ENCODE results near the gene JDP2.

JDP2 gene

DNA sequence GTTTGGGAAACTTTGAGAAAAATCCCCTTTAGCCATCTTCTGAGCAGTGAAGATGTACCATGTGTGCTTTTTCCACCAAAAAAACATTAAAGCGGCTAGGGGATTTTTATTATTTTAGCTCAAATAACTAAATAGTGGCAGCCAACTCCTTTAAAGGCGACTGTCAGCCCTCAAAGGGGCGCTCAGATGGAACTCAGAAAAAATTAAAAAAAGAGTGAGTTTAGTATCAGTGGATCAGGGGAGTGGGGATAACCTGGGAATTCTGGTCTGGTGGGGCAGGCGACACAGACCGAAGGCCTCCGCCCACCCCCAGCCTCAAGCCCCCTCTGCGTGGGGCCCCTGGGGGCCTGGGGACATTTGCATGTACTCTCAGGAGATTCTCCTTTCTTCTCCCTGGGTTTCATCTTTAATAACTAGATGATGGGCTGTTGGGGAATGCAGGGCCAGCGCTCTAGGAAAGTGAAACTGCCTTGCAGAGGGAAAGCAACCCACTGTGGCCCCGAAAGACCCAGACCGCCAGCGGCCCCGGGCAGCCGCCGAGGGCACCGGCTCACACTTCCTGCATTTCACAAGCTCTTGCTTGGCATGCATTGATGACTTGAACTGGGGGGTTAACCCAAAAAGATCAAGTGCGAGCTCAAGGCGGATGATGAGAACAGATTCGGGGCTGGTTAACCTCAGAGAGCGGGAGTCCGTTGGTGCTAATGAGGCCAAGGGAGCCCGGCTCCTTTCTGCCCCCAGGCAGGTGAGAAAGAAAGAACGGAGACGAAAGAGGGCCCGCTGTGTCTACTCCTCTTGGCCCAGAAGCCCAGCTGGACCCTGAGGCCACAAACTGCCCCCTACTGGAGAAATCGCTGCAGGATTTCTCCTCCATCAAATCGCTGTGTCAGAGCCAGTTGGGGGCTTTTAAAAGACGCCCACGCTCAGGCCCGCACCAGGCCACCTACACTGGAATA lies 87.1 kb downstream of the JDP2 start:
- DNase-seq (ENCODE audit: low read depth in 2 of 2): no peak

GRCh38 chr14:75515629-75515996 lies 87.8 kb downstream of the JDP2 start:
- no peak for DNase-seq (ENCODE audit: low read depth in 2 of 2)

GRCh38 chr14:75518625-75519024 lies 90.8 kb downstream of the JDP2 start:
- DNase-seq (ENCODE audit: low read depth in 2 of 2): no peak

DNA sequence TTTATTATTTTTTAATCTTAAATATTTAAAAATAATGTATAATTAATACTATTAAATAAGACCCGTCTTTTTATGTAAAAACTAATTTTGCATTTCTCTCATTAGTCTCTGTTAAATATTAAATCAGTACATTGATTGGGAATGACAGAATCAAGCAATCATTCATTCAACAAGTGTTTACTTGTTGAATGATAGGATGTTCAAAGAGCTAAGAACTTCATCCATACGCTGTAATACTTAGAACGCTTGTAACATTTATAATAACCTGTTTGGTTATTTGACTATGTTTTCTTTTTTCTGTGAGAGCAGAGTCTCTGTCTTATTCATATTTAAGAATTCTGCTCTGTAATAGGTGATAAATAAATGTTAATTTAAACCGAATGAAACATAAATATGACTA lies 91.6 kb downstream of the JDP2 start:
- DNase-seq (ENCODE audit: low read depth in 2 of 2): no peak

GRCh38 chr14:75519826-75520728 lies 92.3 kb downstream of the JDP2 start:
- DNase-seq (ENCODE audit: low read depth in 2 of 2): no peak

DNA sequence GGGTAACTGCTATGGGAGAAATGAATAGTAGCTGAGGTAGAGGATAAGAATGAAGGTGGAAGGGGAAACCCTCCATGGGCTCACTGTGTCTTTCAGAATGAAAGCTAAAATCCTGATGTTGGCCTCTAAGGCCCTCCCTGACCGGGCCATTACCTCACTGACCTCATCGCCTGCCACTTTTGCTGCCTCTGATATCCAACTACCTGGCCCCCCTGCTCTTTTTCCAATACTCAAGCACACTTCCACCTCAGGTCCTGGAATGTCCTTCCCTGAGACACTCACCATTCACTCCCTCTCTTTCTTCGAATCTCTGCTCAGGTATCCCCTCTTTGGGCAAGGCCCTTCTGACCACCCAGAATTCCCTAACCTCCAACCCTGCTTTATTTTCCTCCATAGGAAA lies 93.0 kb downstream of the JDP2 start:
- no peak for DNase-seq (ENCODE audit: low read depth in 2 of 2)

GRCh38 chr14:75521415-75522199 lies 93.8 kb downstream of the JDP2 start:
- DNase-seq (ENCODE audit: low read depth in 2 of 2): no peak

- peak in 1 of 2 donors; percentile 71 for DNase-seq (ENCODE audit: low read depth in 2 of 2)
Observed at GRCh38 chr14:75522224-75522982, 94.6 kb downstream of the JDP2 start, which contains the start of gene BATF. Gene BATF, plus strand, starts transcription at chr14:75522469. Its CDS starts 214 bp downstream, at chr14:75522683.

GRCh38 chr14:75522983-75523318 lies 95.1 kb downstream of the JDP2 start:
- no peak for DNase-seq (ENCODE audit: low read depth in 2 of 2)

All from activated CD8-positive, alpha-beta memory T cell treated with anti-CD3 and anti-CD28 coated beads for 4 hours (primary cell).